IMR-90 (cell line): ENCODE results near the gene LCAT. TPM values are rescaled to one million over a fixed set of nuclear protein-coding genes. Genes with fewer than 3 reads are reported as not detected.

ENCODE experiments used
- ATAC-seq: fragments of 200-7000 bp; cut with Tn5 transposase; 2 replicates; pipeline ENCODE4 v1.9.1; 2020; ENCODE audit warnings: low read depth, mild to moderate bottlenecking, moderate library complexity
- BruUV-seq: library from RNA; stranded (reverse); fragments of 400-500 nt; replicated peaks from 2 replicates; lab custom pipeline; 2021; lab: Mats Ljungman, UMichigan
- CTCF ChIA-PET: fragments of 300-600 bp; formaldehyde crosslinking; extraction: SDS; loops from one replicate; lab custom pipeline; 2021; ENCODE audit warnings: antibody characterized with exemption; lab: Yijun Ruan, JAX
- POLR2A ChIA-PET: fragments of 300-600 bp; sonication (Branson Sonifier 250); formaldehyde crosslinking; loops from one replicate; lab custom pipeline; 2022; ENCODE audit warnings: antibody characterized with exemption; ENCODE audit not compliant: unreplicated experiment; lab: Charles Lee
- DNase-seq: peaks from one replicate; pipeline ENCODE4 v3.0.0; 2013
- H2AFZ ChIP-seq: replicated peaks from 2 replicates; pipeline ENCODE3; 2013; ENCODE audit warnings: low read length, mild to moderate bottlenecking; ENCODE audit not compliant: poor library complexity
- H2AK5ac ChIP-seq: 2 replicates; pipeline ENCODE4 v1.6.1; 2013; ENCODE audit warnings: low read depth, low read length, inconsistent platforms
- H2AK9ac ChIP-seq: replicated peaks from 2 replicates; pipeline ENCODE3; 2013; ENCODE audit warnings: mild to moderate bottlenecking, low read depth, low read length, moderate library complexity; ENCODE audit not compliant: poor library complexity
- H2BK120ac ChIP-seq: 2 replicates; pipeline ENCODE4 v1.6.1; 2013; ENCODE audit warnings: low read depth, low read length, inconsistent platforms
- H2BK15ac ChIP-seq: 3 replicates; pipeline ENCODE4 v1.6.1; 2013; ENCODE audit warnings: low read depth, low read length, inconsistent platforms
- H2BK20ac ChIP-seq: 2 replicates; pipeline ENCODE4 v1.6.1; 2013; ENCODE audit warnings: low read depth, mild to moderate bottlenecking, inconsistent platforms, low read length, moderate library complexity
- H2BK5ac ChIP-seq: 2 replicates; pipeline ENCODE4 v1.6.1; 2013; ENCODE audit warnings: mild to moderate bottlenecking, low read depth, low read length, inconsistent platforms; ENCODE audit not compliant: poor library complexity, severe bottlenecking
- H3K14ac ChIP-seq: replicated peaks from 2 replicates; pipeline ENCODE4 v1.6.1; 2013; ENCODE audit warnings: low read depth, low read length, inconsistent platforms
- H3K18ac ChIP-seq: 2 replicates; pipeline ENCODE4 v1.6.1; 2013; ENCODE audit warnings: low read depth, low read length, control low read depth
- H3K23ac ChIP-seq: 2 replicates; pipeline ENCODE4 v1.6.1; 2013; ENCODE audit warnings: low read depth, low read length, inconsistent platforms
- H3K27ac ChIP-seq: 2 replicates; pipeline ENCODE4 v1.5.1; 2013; ENCODE audit warnings: mild to moderate bottlenecking, control low read depth, low read length; ENCODE audit not compliant: insufficient read depth
- H3K27me3 ChIP-seq: 2 replicates; pipeline ENCODE4 v1.6.1; 2013; ENCODE audit warnings: low read length; ENCODE audit not compliant: control insufficient read depth, insufficient read depth
- H3K36me3 ChIP-seq: 2 replicates; pipeline ENCODE4 v1.6.1; 2013; ENCODE audit warnings: low read length, mixed read lengths; ENCODE audit not compliant: control insufficient read depth, insufficient read depth
- H3K4ac ChIP-seq: 2 replicates; pipeline ENCODE4 v1.6.1; 2013; ENCODE audit warnings: low read depth, low read length, inconsistent platforms
- H3K4me1 ChIP-seq: 2 replicates; pipeline ENCODE4 v1.6.1; 2013; ENCODE audit warnings: low read length, mixed read lengths; ENCODE audit not compliant: control insufficient read depth, insufficient read depth
- H3K4me2 ChIP-seq: 2 replicates; pipeline ENCODE4 v1.6.1; 2013; ENCODE audit warnings: low read depth, mild to moderate bottlenecking, control low read depth, low read length, moderate library complexity
- H3K4me3 ChIP-seq: 2 replicates; pipeline ENCODE4 v1.5.1; 2013; ENCODE audit warnings: low read depth, mild to moderate bottlenecking, control low read depth, low read length, moderate library complexity; ENCODE audit not compliant: insufficient read depth
- H3K56ac ChIP-seq: 2 replicates; pipeline ENCODE4 v1.6.1; 2013; ENCODE audit warnings: low read length, inconsistent platforms; ENCODE audit not compliant: insufficient read depth; ENCODE audit errors: extremely low read depth
- H3K79me1 ChIP-seq, 2 experiments: 2 replicates each; pipeline ENCODE4 v1.6.1; 2013; ENCODE audit warnings: low read length in 2 of 2, inconsistent platforms in 1 of 2, low read depth in 1 of 2
- H3K9ac ChIP-seq: 2 replicates; pipeline ENCODE4 v1.6.1; 2013; ENCODE audit warnings: low read depth, low read length, control low read depth
- H3K9me1 ChIP-seq: 2 replicates; pipeline ENCODE4 v1.6.1; 2013; ENCODE audit warnings: low read length, inconsistent platforms; ENCODE audit not compliant: insufficient read depth
- H3K9me3 ChIP-seq: 2 replicates; pipeline ENCODE4 v1.6.1; 2013; ENCODE audit warnings: low read length; ENCODE audit not compliant: control insufficient read depth, insufficient read depth
- H4K20me1 ChIP-seq: 2 replicates; pipeline ENCODE4 v1.6.1; 2013; ENCODE audit warnings: low read length, inconsistent platforms; ENCODE audit not compliant: insufficient read depth
- H4K5ac ChIP-seq: 2 replicates; pipeline ENCODE4 v1.6.1; 2013; ENCODE audit warnings: mild to moderate bottlenecking, low read depth, low read length, control low read depth
- H4K8ac ChIP-seq, 2 experiments: 2 replicates each; pipeline ENCODE4 v1.6.1; 2013; ENCODE audit warnings: low read depth in 2 of 2, low read length in 2 of 2, control low read depth in 1 of 2, inconsistent platforms in 1 of 2
- H4K91ac ChIP-seq: 2 replicates; pipeline ENCODE4 v1.6.1; 2013; ENCODE audit warnings: low read depth, low read length, inconsistent platforms; ENCODE audit not compliant: insufficient read depth
- BHLHE40 ChIP-seq: fragments of 150-350 bp; IDR thresholded peaks from 2 replicates; pipeline ENCODE4 v1.6.1; 2016; ENCODE audit warnings: mild to moderate bottlenecking, low read depth, low read length
- CEBPB ChIP-seq: IDR thresholded peaks from 2 replicates; pipeline ENCODE4 v1.6.1; 2012; ENCODE audit warnings: low read depth, low read length, improper control_type of control experiment
- CHD1 ChIP-seq: IDR thresholded peaks from 2 replicates; pipeline ENCODE4 v1.6.1; 2012; ENCODE audit warnings: low read depth, low read length, improper control_type of control experiment
- FOS ChIP-seq: fragments of 150-350 bp; IDR thresholded peaks from 2 replicates; pipeline ENCODE4 v1.6.1; 2016; ENCODE audit warnings: low read depth, low read length
- MAFK ChIP-seq: IDR thresholded peaks from 2 replicates; pipeline ENCODE4 v1.6.1; 2012; ENCODE audit warnings: low read depth, low read length, improper control_type of control experiment
- MAZ ChIP-seq: IDR thresholded peaks from 2 replicates; pipeline ENCODE4 v1.6.1; 2012; ENCODE audit warnings: low read depth, mild to moderate bottlenecking, low read length, improper control_type of control experiment, moderate library complexity, borderline replicate concordance
- MXI1 ChIP-seq: IDR thresholded peaks from 2 replicates; pipeline ENCODE4 v1.6.1; 2012; ENCODE audit warnings: low read depth, mild to moderate bottlenecking, low read length, moderate library complexity, borderline replicate concordance
- NFE2L2 ChIP-seq: fragments of 150-350 bp; IDR thresholded peaks from 2 replicates; pipeline ENCODE4 v1.6.1; 2016; ENCODE audit warnings: low read depth, mild to moderate bottlenecking, low read length
- POLR2A ChIP-seq: IDR thresholded peaks from 2 replicates; pipeline ENCODE4 v1.6.1; 2012; ENCODE audit warnings: mild to moderate bottlenecking, low read depth, low read length
- RAD21 ChIP-seq: IDR thresholded peaks from 2 replicates; pipeline ENCODE4 v1.6.1; 2012; ENCODE audit warnings: low read length, improper control_type of control experiment
- RCOR1 ChIP-seq: IDR thresholded peaks from 2 replicates; pipeline ENCODE4 v1.6.1; 2012; ENCODE audit warnings: mild to moderate bottlenecking, low read length, improper control_type of control experiment; ENCODE audit not compliant: insufficient replicate concordance
- RFX5 ChIP-seq: IDR thresholded peaks from 2 replicates; pipeline ENCODE4 v1.8.0; 2012; ENCODE audit warnings: low read depth, mild to moderate bottlenecking, low read length, moderate library complexity
- SMC3 ChIP-seq: fragments of 150-350 bp; IDR thresholded peaks from 2 replicates; pipeline ENCODE4 v1.6.1; 2016; ENCODE audit warnings: low read depth, mild to moderate bottlenecking, antibody characterized with exemption, low read length, moderate library complexity
- WGBS, 2 experiments: methylation state at CpG; one replicate each; pipeline versions ENCODE4 v1.1.5 to v1.1.7; 2013; ENCODE audit warnings: missing lambda C conversion rate in 2 of 2; ENCODE audit not compliant: insufficient read length in 1 of 2; ENCODE audit errors: extremely low coverage in 2 of 2; 5-methylcytosine and 5-hydroxymethylcytosine counted together
- dilution Hi-C: fragments of 300-500 bp; cut with HindIII; formaldehyde crosslinking; loops from one replicate; pipeline ENCODE4 v1.14.3; 2018; ENCODE audit warnings: low sequenced_read_pairs; ENCODE audit not compliant: unreplicated experiment
- in situ Hi-C: fragments of 300-500 bp; cut with MboI; formaldehyde crosslinking; loops from 3 replicates; pipeline ENCODE4 v1.14.3; 2019; ENCODE audit warnings: low sequenced_read_pairs, inconsistent platforms, mixed read lengths
- intact Hi-C: fragments of 100-400 bp; cut with micrococcal nuclease; formaldehyde crosslinking; loops from 2 replicates; pipeline ENCODE4 v1.10.0; 2022
- polyA plus RNA-seq, 3 experiments: library from polyadenylated mRNA; depleted of rRNA; stranded (reverse); fragments of >200 nt; gene quantifications; 2 replicates each; pipeline ENCODE4 v1.2.3, GENCODE V29; 2012; ENCODE audit warnings: low replicate concordance in 1 of 3
- total RNA-seq: library from RNA; depleted of rRNA; stranded (reverse); fragments of >200 nt; gene quantifications from 2 replicates; pipeline ENCODE4 v1.2.3, GENCODE V29; 2012
- TF ChIP-seq, protein P1 (sequence below): fragments of 150-350 bp; IDR thresholded peaks from 2 replicates; pipeline ENCODE4 v1.6.1; 2017; ENCODE audit warnings: mild to moderate bottlenecking, antibody characterized with exemption, low read length, low read depth
- TF ChIP-seq, protein P2 (sequence below): fragments of 150-350 bp; IDR thresholded peaks from 2 replicates; pipeline ENCODE4 v1.6.1; 2016; ENCODE audit warnings: low read depth, mild to moderate bottlenecking, low read length, moderate library complexity, borderline replicate concordance
- TF ChIP-seq, protein P3 (sequence below): conservative IDR thresholded peaks from 2 replicates; pipeline ENCODE4 v1.5.1; 2012; ENCODE audit warnings: mild to moderate bottlenecking, low read depth, low read length, improper control_type of control experiment

Gene LCAT
- total and polyA plus RNA-seq, 2 of the 4 experiments (the other 2 are of a cell fraction): 1.4 to 18.8 TPM

DNA sequence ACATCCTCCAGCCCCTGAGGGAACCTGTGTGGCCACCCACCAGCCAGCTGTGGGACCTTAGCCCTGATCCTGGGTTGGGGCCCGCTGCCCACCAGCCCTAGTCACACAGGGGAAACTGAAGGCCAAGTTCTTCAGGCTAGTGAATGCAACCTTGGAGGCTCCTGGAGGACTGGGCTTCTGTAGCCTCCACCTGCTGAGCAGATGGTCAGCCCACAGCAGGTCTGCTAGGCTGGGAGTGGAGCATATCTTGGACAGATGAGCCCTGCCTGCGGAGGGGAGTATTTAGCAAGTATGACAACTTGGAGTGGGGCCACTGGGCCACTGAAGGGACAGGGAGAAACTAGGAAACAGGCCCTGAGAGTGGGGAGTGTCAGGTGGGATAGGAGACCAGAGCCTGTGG, 32.3 kb upstream of the LCAT start:
- DNase-seq (no peak), ATAC-seq (no peak)
- H2AK9ac ChIP-seq: no peak overlapping the region
- no peak overlapping the region for H2AFZ ChIP-seq
- H3K27me3 ChIP-seq: peaks cover 29% of the 10 kb centered on the region
- no peak overlapping the region for H4K91ac ChIP-seq
- H3K4me1 ChIP-seq: no peaks in the 10 kb centered on the region
- WGBS, 2 experiments: 83% methylated on average over 2 of the region's 2 CpGs; no CpG with 5 or more reads in 1 of the 2 experiments
- no peaks in the 10 kb centered on the region for H3K79me1 ChIP-seq
- CTCF ChIA-PET: no interaction called here
- no peak overlapping the region for H2BK15ac ChIP-seq
- no peaks in the 10 kb centered on the region for H3K9me1 ChIP-seq
- no peak overlapping the region for H4K5ac ChIP-seq
- in situ Hi-C loops: no loop called here
- H4K20me1 ChIP-seq: no peaks in the 10 kb centered on the region; the same call in 1 of the 2 replicates
- H3K4me2 ChIP-seq: no peak overlapping the region
- H3K4me3 ChIP-seq: no peak overlapping the region
- no peak overlapping the region for H2BK20ac ChIP-seq
- H3K27ac ChIP-seq: no peak overlapping the region
- no peak overlapping the region for H3K18ac ChIP-seq
- no peak overlapping the region for H3K9ac ChIP-seq
- POLR2A ChIA-PET: no interaction called here
- no peaks in the 10 kb centered on the region for H3K9me3 ChIP-seq
- H3K56ac ChIP-seq: no peak overlapping the region
- H2AK5ac ChIP-seq: no peak overlapping the region
- no peak overlapping the region for H4K8ac ChIP-seq
- no peaks in the 10 kb centered on the region for H3K36me3 ChIP-seq
- no peak overlapping the region for H3K23ac ChIP-seq
- no peak overlapping the region for H2BK5ac ChIP-seq
- H3K4ac ChIP-seq: no peak overlapping the region
- H3K14ac ChIP-seq: no peak overlapping the region
- BruUV-seq: no TSS peak
- dilution Hi-C loops: no loop called here
- intact Hi-C loops: no loop called here
- TF ChIP-seq CEBPB (no peak), MAFK (no peak), FOS (no peak), NFE2L2 (no peak), RAD21 (no peak), RCOR1 (no peak), RFX5 (no peak), MXI1 (no peak), MAZ (no peak), BHLHE40 (no peak), CHD1 (no peak), POLR2A (no peak), SMC3 (no peak)
- TF ChIP-seq, protein P1, sequence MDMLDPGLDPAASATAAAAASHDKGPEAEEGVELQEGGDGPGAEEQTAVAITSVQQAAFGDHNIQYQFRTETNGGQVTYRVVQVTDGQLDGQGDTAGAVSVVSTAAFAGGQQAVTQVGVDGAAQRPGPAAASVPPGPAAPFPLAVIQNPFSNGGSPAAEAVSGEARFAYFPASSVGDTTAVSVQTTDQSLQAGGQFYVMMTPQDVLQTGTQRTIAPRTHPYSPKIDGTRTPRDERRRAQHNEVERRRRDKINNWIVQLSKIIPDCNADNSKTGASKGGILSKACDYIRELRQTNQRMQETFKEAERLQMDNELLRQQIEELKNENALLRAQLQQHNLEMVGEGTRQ: no peak
- TF ChIP-seq, protein P2, sequence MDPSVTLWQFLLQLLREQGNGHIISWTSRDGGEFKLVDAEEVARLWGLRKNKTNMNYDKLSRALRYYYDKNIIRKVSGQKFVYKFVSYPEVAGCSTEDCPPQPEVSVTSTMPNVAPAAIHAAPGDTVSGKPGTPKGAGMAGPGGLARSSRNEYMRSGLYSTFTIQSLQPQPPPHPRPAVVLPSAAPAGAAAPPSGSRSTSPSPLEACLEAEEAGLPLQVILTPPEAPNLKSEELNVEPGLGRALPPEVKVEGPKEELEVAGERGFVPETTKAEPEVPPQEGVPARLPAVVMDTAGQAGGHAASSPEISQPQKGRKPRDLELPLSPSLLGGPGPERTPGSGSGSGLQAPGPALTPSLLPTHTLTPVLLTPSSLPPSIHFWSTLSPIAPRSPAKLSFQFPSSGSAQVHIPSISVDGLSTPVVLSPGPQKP: no peak
- TF ChIP-seq, protein P3, sequence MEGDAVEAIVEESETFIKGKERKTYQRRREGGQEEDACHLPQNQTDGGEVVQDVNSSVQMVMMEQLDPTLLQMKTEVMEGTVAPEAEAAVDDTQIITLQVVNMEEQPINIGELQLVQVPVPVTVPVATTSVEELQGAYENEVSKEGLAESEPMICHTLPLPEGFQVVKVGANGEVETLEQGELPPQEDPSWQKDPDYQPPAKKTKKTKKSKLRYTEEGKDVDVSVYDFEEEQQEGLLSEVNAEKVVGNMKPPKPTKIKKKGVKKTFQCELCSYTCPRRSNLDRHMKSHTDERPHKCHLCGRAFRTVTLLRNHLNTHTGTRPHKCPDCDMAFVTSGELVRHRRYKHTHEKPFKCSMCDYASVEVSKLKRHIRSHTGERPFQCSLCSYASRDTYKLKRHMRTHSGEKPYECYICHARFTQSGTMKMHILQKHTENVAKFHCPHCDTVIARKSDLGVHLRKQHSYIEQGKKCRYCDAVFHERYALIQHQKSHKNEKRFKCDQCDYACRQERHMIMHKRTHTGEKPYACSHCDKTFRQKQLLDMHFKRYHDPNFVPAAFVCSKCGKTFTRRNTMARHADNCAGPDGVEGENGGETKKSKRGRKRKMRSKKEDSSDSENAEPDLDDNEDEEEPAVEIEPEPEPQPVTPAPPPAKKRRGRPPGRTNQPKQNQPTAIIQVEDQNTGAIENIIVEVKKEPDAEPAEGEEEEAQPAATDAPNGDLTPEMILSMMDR: no peak
- H2BK120ac ChIP-seq: no peak overlapping the region
